CD4-positive, alpha-beta memory T cell (primary cell): ENCODE measurements around the gene CD93. TPM values are rescaled to one million over a fixed set of nuclear protein-coding genes. Genes with fewer than 3 reads are reported as not detected.

Source experiments
- CTCF ChIA-PET: fragments of 350-600 bp; sonication (Branson Sonifier 250); formaldehyde crosslinking; loops from one replicate; lab custom pipeline; 2021; ENCODE audit warnings: inconsistent platforms; ENCODE audit not compliant: partially characterized antibody; lab: Charles Lee
- POLR2A ChIA-PET: fragments of 350-600 bp; sonication (Branson Sonifier 250); formaldehyde crosslinking; loops from one replicate; lab custom pipeline; 2021; ENCODE audit not compliant: partially characterized antibody; lab: Charles Lee
- DNase-seq, 5 donors: peaks; one replicate each; pipeline versions ENCODE4 v3.0.0 to v3.0.0-alpha.2; 2020 to 2022; ENCODE audit warnings: mixed read lengths in 1 of 5
- H3K27ac ChIP-seq: one replicate; pipeline ENCODE4 v1.7.0; 2013; ENCODE audit warnings: low read depth, low read length
- H3K27me3 ChIP-seq: 2 replicates; pipeline ENCODE4 v1.7.0; 2013; ENCODE audit warnings: mild to moderate bottlenecking, low read length, moderate library complexity; ENCODE audit not compliant: insufficient read depth
- H3K36me3 ChIP-seq: 2 replicates; pipeline ENCODE4 v1.7.0; 2013; ENCODE audit warnings: mild to moderate bottlenecking, low read length, moderate library complexity; ENCODE audit not compliant: insufficient read depth
- H3K4me1 ChIP-seq: 2 replicates; pipeline ENCODE4 v1.7.0; 2013; ENCODE audit warnings: mild to moderate bottlenecking, low read length, moderate library complexity; ENCODE audit not compliant: insufficient read depth
- H3K4me3 ChIP-seq, 2 donors: one replicate each; pipeline ENCODE4 v1.7.0; 2013; ENCODE audit warnings: low read length in 2 of 2, mild to moderate bottlenecking in 1 of 2
- H3K9me3 ChIP-seq, 2 donors: one replicate each; pipeline ENCODE4 v1.7.0; 2013; ENCODE audit warnings: low read length in 2 of 2, control low read depth in 1 of 2; ENCODE audit not compliant: control insufficient read depth in 1 of 2
- H3K27ac Mint-ChIP-seq, 7 donors: one replicate each; pipeline ENCODE4 v1.8.0; 2020 to 2021; ENCODE audit warnings: mixed read lengths in 7 of 7, mild to moderate bottlenecking in 6 of 7, inconsistent platforms in 3 of 7, moderate library complexity in 3 of 7
- H3K27me3 Mint-ChIP-seq, 2 donors: one replicate each; pipeline ENCODE4 v1.8.0; 2020 to 2021; ENCODE audit warnings: mixed read lengths in 2 of 2
- H3K36me3 Mint-ChIP-seq, 2 donors: one replicate each; pipeline ENCODE4 v1.8.0; 2020 to 2021; ENCODE audit warnings: mixed read lengths in 2 of 2, inconsistent platforms in 1 of 2, mild to moderate bottlenecking in 1 of 2
- H3K4me1 Mint-ChIP-seq, 4 donors: one replicate each; pipeline ENCODE4 v1.8.0; 2020 to 2021; ENCODE audit warnings: mixed read lengths in 4 of 4, mild to moderate bottlenecking in 1 of 4
- H3K4me3 Mint-ChIP-seq, 8 donors: one replicate each; pipeline ENCODE4 v1.8.0; 2020 to 2021; ENCODE audit warnings: mixed read lengths in 8 of 8, mild to moderate bottlenecking in 7 of 8, moderate library complexity in 6 of 8, inconsistent platforms in 3 of 8
- H3K9me3 Mint-ChIP-seq, 8 donors: one replicate each; pipeline ENCODE4 v1.8.0; 2020 to 2021; ENCODE audit warnings: mixed read lengths in 8 of 8, mild to moderate bottlenecking in 5 of 8, inconsistent platforms in 3 of 8, moderate library complexity in 1 of 8
- intact Hi-C: fragments of 100-400 bp; cut with micrococcal nuclease; formaldehyde crosslinking; loops from one replicate; pipeline ENCODE4 v1.15.1; 2023
- polyA plus RNA-seq, 2 donors: library from polyadenylated mRNA; unstranded; fragments of 300-500 nt; fragmentation: Illumina TruSeq; gene quantifications; one replicate each; pipeline ENCODE4 v1.2.3, GENCODE V29; 2021
- total RNA-seq, 2 experiments: library from RNA; stranded (reverse); gene quantifications; one replicate each; pipeline ENCODE4 v1.2.3, GENCODE V29; 2021

Gene CD93
- total and polyA plus RNA-seq, 4 experiments from 2014 or later = 0.55 to 1.3 (median 1.2) TPM; not detected in 1

DNA sequence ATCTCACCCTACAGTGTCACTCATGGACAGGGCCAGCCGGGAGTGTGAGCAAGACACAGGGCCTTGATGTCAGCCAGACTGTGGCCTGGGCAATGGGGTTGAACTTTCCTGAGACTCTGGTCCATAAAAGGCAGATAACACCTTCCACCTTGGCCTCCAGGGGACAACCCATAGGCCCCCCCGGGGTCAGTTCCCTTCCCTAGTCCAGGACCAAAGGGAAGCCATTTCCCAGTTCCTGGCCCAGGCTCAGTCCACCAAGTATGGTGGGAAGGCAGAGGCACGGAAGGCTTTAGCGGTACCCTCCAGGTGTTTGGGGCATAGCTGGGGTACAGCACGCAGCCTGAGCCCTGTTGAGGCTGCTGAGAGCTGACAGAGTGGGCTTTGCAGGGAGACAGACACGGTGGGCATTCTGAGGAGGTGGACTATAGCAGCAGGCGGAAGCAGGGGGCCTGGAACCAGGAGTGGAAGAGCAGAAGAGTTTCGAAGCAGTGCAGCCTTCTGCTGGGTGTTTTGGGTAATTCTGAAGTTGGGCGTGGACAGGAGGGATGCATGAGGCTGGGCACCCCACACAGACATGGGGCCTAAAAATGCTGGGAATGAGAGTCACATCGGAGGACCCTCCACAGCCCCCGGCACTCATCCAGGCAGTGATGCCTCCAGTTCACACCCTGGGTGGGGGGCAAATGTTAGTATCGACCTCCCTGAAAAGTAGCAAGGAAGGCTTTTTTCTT lies 43.9 kb upstream of the CD93 start:
- no peak overlapping the region for H3K27ac Mint-ChIP-seq
- intact Hi-C loops = no loop called here
- H3K36me3 Mint-ChIP-seq = no peaks in the 10 kb centered on the region
- Histone ChIP-seq H3K4me1 (no peaks in the 10 kb centered on the region), H3K36me3 (no peaks in the 10 kb centered on the region), H3K4me3 (no peak overlapping the region), H3K27me3 (no peaks in the 10 kb centered on the region), H3K27ac (no peak overlapping the region), H3K9me3 (no peaks in the 10 kb centered on the region)
- H3K4me3 Mint-ChIP-seq = no peak overlapping the region
- CTCF ChIA-PET = no interaction called here
- POLR2A ChIA-PET = no interaction called here
- no peaks in the 10 kb centered on the region for H3K9me3 Mint-ChIP-seq
- H3K4me1 Mint-ChIP-seq = peaks cover 0 to 7% (median 6%) of the 10 kb centered on the region in 4 donors
- DNase-seq = no peak
- peaks cover 0 to 1% of the 10 kb centered on the region in 2 donors for H3K27me3 Mint-ChIP-seq

GRCh38 chr20:23129266-23129665 lies 43.1 kb upstream of the CD93 start:
- ChIA-PET POLR2A (no interaction called here), CTCF (no interaction called here)
- Histone ChIP-seq H3K4me3 (no peak overlapping the region), H3K27ac (no peak overlapping the region), H3K27me3 (no peaks in the 10 kb centered on the region), H3K4me1 (no peaks in the 10 kb centered on the region), H3K36me3 (no peaks in the 10 kb centered on the region), H3K9me3 (no peaks in the 10 kb centered on the region)
- no peak for DNase-seq
- Mint-ChIP-seq H3K36me3 (no peaks in the 10 kb centered on the region), H3K27me3 (peaks cover 0 to 1% of the 10 kb centered on the region in 2 donors), H3K4me3 (no peak overlapping the region), H3K9me3 (no peaks in the 10 kb centered on the region), H3K27ac (no peak overlapping the region), H3K4me1 (peaks cover 0 to 9% (median 6%) of the 10 kb centered on the region in 4 donors)
- intact Hi-C loops = no loop called here

DNA sequence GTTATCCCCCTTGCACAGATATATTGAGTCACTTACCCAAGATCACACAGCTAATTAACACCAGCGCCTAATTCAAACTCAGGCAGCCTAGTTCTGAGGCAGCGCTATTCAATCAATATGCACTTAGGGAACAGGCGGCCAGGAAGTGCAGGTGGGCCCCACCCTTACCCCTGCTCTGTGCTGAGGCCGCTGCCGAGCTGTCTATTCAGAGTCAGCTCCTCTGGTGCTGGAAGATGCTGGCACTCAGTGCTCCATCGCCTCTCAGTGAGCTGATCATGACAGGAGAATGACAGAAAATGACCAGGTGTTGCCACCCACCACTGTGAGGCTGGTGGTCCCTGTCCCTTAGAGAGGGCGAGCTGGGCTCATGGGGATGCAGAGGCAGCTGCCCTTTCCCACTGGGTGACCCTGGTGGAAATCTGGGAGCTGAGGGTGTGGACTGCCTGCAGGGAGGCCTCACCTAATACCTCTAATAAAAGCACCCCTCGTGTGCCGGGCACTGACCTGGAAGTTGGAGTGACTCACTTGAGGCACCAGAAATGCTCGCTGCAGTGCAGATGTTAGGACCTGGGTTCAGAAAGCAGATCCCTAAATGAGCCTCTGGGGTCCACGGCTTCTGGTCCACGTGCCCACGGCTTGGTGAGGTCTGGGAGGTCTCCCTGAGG lies 42.5 kb upstream of the CD93 start:
- H3K9me3 Mint-ChIP-seq = no peaks in the 10 kb centered on the region
- H3K27me3 Mint-ChIP-seq = peaks cover 0 to 1% of the 10 kb centered on the region in 2 donors
- CTCF ChIA-PET = no interaction called here
- Histone ChIP-seq H3K9me3 (no peaks in the 10 kb centered on the region), H3K4me1 (no peaks in the 10 kb centered on the region), H3K27ac (no peak overlapping the region), H3K36me3 (no peaks in the 10 kb centered on the region), H3K4me3 (no peak overlapping the region), H3K27me3 (no peaks in the 10 kb centered on the region)
- POLR2A ChIA-PET = interaction anchor here (0.9 kb wide), 1 partner anchor 8 kb away, joined by 3 read pairs; no protein-coding TSS in a partner anchor
- H3K27ac Mint-ChIP-seq = peak overlapping the region in 3 of 7 donors; percentile 57 to 77 (median 69)
- peak in 1 of 5 donors; percentile 13 for DNase-seq
- H3K4me3 Mint-ChIP-seq = peak overlapping the region in 3 of 8 donors; percentile 21 to 30 (median 24)
- no peaks in the 10 kb centered on the region for H3K36me3 Mint-ChIP-seq
- H3K4me1 Mint-ChIP-seq = peaks cover 0 to 14% (median 7%) of the 10 kb centered on the region in 4 donors
- intact Hi-C loops = no loop called here

- ChIA-PET POLR2A (interaction anchor here (0.9 kb wide), 1 partner anchor 9 kb away, joined by 3 read pairs; no protein-coding TSS in a partner anchor), CTCF (no interaction called here)
- intact Hi-C loops = no loop called here
- Mint-ChIP-seq H3K27me3 (peaks cover 1 to 3% of the 10 kb centered on the region in 2 donors), H3K9me3 (no peaks in the 10 kb centered on the region), H3K36me3 (no peaks in the 10 kb centered on the region), H3K4me1 (peaks cover 0 to 14% (median 7%) of the 10 kb centered on the region in 4 donors), H3K27ac (peak overlapping the region in 3 of 7 donors; percentile 47 to 70 (median 47)), H3K4me3 (peak overlapping the region in 1 of 8 donors; percentile 24)
- H3K4me3 ChIP-seq = no peak overlapping the region
- H3K27me3 ChIP-seq = no peaks in the 10 kb centered on the region
- no peak for DNase-seq
- H3K36me3 ChIP-seq = no peaks in the 10 kb centered on the region
- H3K4me1 ChIP-seq = no peaks in the 10 kb centered on the region
- no peaks in the 10 kb centered on the region for H3K9me3 ChIP-seq
- no peak overlapping the region for H3K27ac ChIP-seq
Observed at GRCh38 chr20:23127506-23128279, 41.6 kb upstream of the CD93 start.

DNA sequence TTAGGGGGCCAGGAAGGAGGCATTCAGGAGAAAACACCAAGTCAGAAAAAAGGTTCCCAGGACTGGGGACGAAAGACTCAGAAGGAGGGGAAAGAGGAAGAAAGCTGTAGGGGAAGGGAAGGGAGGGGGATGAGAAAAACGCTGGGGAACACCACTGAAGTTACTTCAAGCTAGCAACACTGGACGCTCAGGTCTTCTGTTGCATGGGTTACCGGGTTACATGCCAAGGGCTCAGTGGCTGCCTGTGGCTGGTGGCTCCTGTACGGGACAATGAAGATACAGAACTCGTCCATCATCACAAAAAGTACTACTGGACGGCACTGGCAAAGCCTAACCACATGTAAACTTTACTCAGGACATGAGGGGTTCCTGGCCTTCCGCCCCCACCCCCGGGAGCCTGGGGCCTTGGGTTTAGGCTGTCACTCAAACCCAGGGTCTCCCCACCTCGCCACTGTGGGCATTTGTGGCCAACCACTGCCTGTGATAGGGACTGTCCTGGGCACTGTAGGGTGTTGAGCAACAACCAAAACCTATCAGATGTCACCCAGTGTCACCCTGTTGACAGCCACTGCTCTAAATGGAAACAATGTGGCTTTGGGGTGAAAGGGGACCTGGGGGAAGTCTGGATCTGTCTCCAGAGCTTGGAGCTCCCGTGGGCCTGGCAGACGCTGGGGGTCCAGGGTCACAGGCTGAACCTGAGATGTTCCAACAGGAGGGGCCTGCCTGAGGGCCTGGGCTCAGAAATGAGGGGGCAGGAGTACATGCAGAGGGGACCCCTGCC lies 40.3 kb upstream of the CD93 start:
- no peak for DNase-seq
- no peak overlapping the region for H3K27ac ChIP-seq
- POLR2A ChIA-PET = no interaction called here
- no peaks in the 10 kb centered on the region for H3K27me3 ChIP-seq
- Mint-ChIP-seq H3K36me3 (no peaks in the 10 kb centered on the region), H3K4me1 (peaks cover 0 to 17% (median 9%) of the 10 kb centered on the region in 4 donors), H3K4me3 (no peak overlapping the region), H3K27ac (peak overlapping the region in 4 of 7 donors; percentile 65 to 89 (median 77)), H3K27me3 (peaks cover 3 to 5% of the 10 kb centered on the region in 2 donors), H3K9me3 (no peaks in the 10 kb centered on the region)
- CTCF ChIA-PET = no interaction called here
- H3K4me3 ChIP-seq = no peak overlapping the region
- intact Hi-C loops = no loop called here
- H3K4me1 ChIP-seq = no peaks in the 10 kb centered on the region
- no peaks in the 10 kb centered on the region for H3K36me3 ChIP-seq
- no peaks in the 10 kb centered on the region for H3K9me3 ChIP-seq

DNA sequence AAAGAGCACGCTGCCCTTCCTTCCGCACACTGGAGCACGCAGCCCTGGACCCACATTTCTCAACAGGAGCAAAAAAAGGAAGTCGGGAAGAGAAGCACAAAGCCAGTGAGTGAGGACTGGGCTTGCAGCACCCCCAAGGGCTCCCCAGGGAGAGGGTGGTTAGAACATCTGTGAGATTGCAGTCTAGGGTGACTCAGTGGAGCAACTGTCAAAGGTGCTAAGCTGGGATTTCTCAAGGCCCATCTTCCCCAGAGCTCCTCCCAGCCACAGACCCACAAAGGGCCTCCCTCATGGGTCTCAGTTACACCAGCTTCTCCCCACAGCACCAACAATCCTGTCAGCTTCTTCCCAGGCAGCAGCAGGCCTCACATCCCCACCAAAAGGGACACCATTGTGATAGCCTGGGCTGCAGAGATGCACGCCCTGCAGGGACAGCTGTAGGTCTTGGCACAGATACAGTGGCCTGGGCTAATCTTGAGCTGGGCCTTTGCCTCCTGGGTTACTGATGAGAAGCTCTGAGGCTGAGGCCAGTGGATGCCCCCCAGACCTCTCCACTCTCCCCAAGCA lies 39.6 kb upstream of the CD93 start:
- H3K36me3 ChIP-seq = no peaks in the 10 kb centered on the region
- Mint-ChIP-seq H3K4me3 (no peak overlapping the region), H3K9me3 (no peaks in the 10 kb centered on the region), H3K27me3 (peaks cover 3 to 5% of the 10 kb centered on the region in 2 donors), H3K4me1 (peaks cover 0 to 17% (median 10%) of the 10 kb centered on the region in 4 donors), H3K27ac (peak overlapping the region in 3 of 7 donors; percentile 13 to 67 (median 42)), H3K36me3 (no peaks in the 10 kb centered on the region)
- H3K27ac ChIP-seq = no peak overlapping the region
- H3K4me3 ChIP-seq = no peak overlapping the region
- ChIA-PET CTCF (no interaction called here), POLR2A (no interaction called here)
- H3K4me1 ChIP-seq = no peaks in the 10 kb centered on the region
- DNase-seq = no peak
- H3K9me3 ChIP-seq = no peaks in the 10 kb centered on the region
- intact Hi-C loops = no loop called here
- H3K27me3 ChIP-seq = no peaks in the 10 kb centered on the region
